DOHH2 (cell line): ENCODE results near the gene LYRM2.

ENCODE experiments used
- H3F3A ChIP-seq: fragments of 200-600 bp; sonication (generic), shearing (Covaris generic); 2 replicates; pipeline ENCODE4 v1.6.0; 2016; ENCODE audit warnings: antibody characterized with exemption, mild to moderate bottlenecking; ENCODE audit not compliant: control insufficient read depth, insufficient read depth
- H3K27ac ChIP-seq: fragments of 200-600 bp; sonication (generic); 2 replicates; pipeline ENCODE4 v1.5.1; 2014; ENCODE audit warnings: low read depth, mild to moderate bottlenecking, low read length, moderate library complexity
- H3K27me3 ChIP-seq: fragments of 200-600 bp; sonication (generic); 2 replicates; pipeline ENCODE4 v1.6.1; 2014; ENCODE audit warnings: mild to moderate bottlenecking, low read length, mixed read lengths; ENCODE audit not compliant: control insufficient read depth
- H3K36me3 ChIP-seq: fragments of 200-600 bp; sonication (generic); 2 replicates; pipeline ENCODE4 v1.6.1; 2014; ENCODE audit warnings: mild to moderate bottlenecking, low read length, moderate library complexity, mixed read lengths; ENCODE audit not compliant: control insufficient read depth
- H3K4me1 ChIP-seq: fragments of 200-600 bp; sonication (generic); 2 replicates; pipeline ENCODE4 v1.6.1; 2014; ENCODE audit warnings: mild to moderate bottlenecking, low read length, mixed read lengths; ENCODE audit not compliant: control insufficient read depth
- H3K4me2 ChIP-seq: fragments of 200-600 bp; sonication (generic); 2 replicates; pipeline ENCODE4 v1.6.0; 2014; ENCODE audit warnings: mild to moderate bottlenecking, low read length, moderate library complexity
- H3K4me3 ChIP-seq: fragments of 200-600 bp; sonication (generic); 2 replicates; pipeline ENCODE4 v1.5.1; 2014; ENCODE audit warnings: mild to moderate bottlenecking, low read length, mixed read lengths
- H3K79me2 ChIP-seq: fragments of 200-600 bp; sonication (generic); 2 replicates; pipeline ENCODE4 v1.6.1; 2014; ENCODE audit warnings: mild to moderate bottlenecking, low read length, mixed read lengths; ENCODE audit not compliant: control insufficient read depth
- H3K9me2 ChIP-seq: fragments of 200-600 bp; sonication (generic); replicated peaks from 2 replicates; pipeline ENCODE4 v1.6.1; 2014; ENCODE audit warnings: mild to moderate bottlenecking, low read length, mixed read lengths; ENCODE audit not compliant: control insufficient read depth
- H3K9me3 ChIP-seq: fragments of 200-600 bp; sonication (generic); 2 replicates; pipeline ENCODE4 v1.6.1; 2014; ENCODE audit warnings: antibody characterized with exemption, low read length, mixed read lengths; ENCODE audit not compliant: control insufficient read depth, insufficient read depth
- H4K20me1 ChIP-seq: fragments of 200-600 bp; sonication (generic); 2 replicates; pipeline ENCODE4 v1.6.0; 2014; ENCODE audit warnings: low read depth, mild to moderate bottlenecking, antibody characterized with exemption, low read length, moderate library complexity; ENCODE audit not compliant: control insufficient read depth, insufficient read depth
- CTCF ChIP-seq: fragments of 200-600 bp; sonication (generic); IDR thresholded peaks from one replicate; pipeline ENCODE4 v1.5.1; 2014; ENCODE audit warnings: antibody characterized with exemption, mild to moderate bottlenecking, low read depth, low read length; ENCODE audit not compliant: poor library complexity, severe bottlenecking
- EZH2phosphoT487 ChIP-seq: fragments of 200-600 bp; sonication (generic); IDR thresholded peaks from 2 replicates; pipeline ENCODE4 v1.6.1; 2017; ENCODE audit warnings: borderline replicate concordance, mild to moderate bottlenecking, antibody characterized with exemption, low read length, moderate library complexity, mixed read lengths

Gene LYRM2

GRCh38 chr6:89583559-89583958 lies 55.0 kb downstream of the LYRM2 start:
- no peaks in the 10 kb centered on the region for H3K36me3 ChIP-seq
- H3K79me2 ChIP-seq = no peaks in the 10 kb centered on the region
- H3K4me3 ChIP-seq = no peak overlapping the region
- H3K4me1 ChIP-seq = no peaks in the 10 kb centered on the region
- no peak for TF ChIP-seq EZH2phosphoT487
- no peak for TF ChIP-seq CTCF
- no peaks in the 10 kb centered on the region for H3F3A ChIP-seq
- H3K4me2 ChIP-seq = no peak overlapping the region
- no peaks in the 10 kb centered on the region for H3K9me3 ChIP-seq
- H4K20me1 ChIP-seq = no peaks in the 10 kb centered on the region
- H3K27me3 ChIP-seq = peaks cover 9% of the 10 kb centered on the region; the same call in 1 of the 2 replicates
- no peak overlapping the region for H3K27ac ChIP-seq
- no peaks in the 10 kb centered on the region for H3K9me2 ChIP-seq

- H3K9me2 ChIP-seq = no peaks in the 10 kb centered on the region
- no peaks in the 10 kb centered on the region for H3K36me3 ChIP-seq
- no peak overlapping the region for H3K27ac ChIP-seq
- H3F3A ChIP-seq = no peaks in the 10 kb centered on the region
- H4K20me1 ChIP-seq = no peaks in the 10 kb centered on the region
- no peaks in the 10 kb centered on the region for H3K4me1 ChIP-seq
- H3K4me2 ChIP-seq = no peak overlapping the region
- H3K9me3 ChIP-seq = no peaks in the 10 kb centered on the region
- H3K4me3 ChIP-seq = no peak overlapping the region
- no peaks in the 10 kb centered on the region for H3K79me2 ChIP-seq
- no peak for TF ChIP-seq CTCF
- no peak for TF ChIP-seq EZH2phosphoT487
- H3K27me3 ChIP-seq = peaks cover 10% of the 10 kb centered on the region; the same call in 1 of the 2 replicates
These were observed 55.8 kb downstream of the LYRM2 start for GRCh38 chr6:89582669-89583325.

- no peaks in the 10 kb centered on the region for H3F3A ChIP-seq
- H3K27ac ChIP-seq = no peak overlapping the region
- TF ChIP-seq CTCF = no peak
- no peak for TF ChIP-seq EZH2phosphoT487
- no peaks in the 10 kb centered on the region for H3K79me2 ChIP-seq
- H3K4me1 ChIP-seq = no peaks in the 10 kb centered on the region
- no peaks in the 10 kb centered on the region for H4K20me1 ChIP-seq
- H3K4me3 ChIP-seq = no peak overlapping the region
- no peaks in the 10 kb centered on the region for H3K36me3 ChIP-seq
- H3K27me3 ChIP-seq = peaks cover 11% of the 10 kb centered on the region; the same call in 1 of the 2 replicates
- H3K9me3 ChIP-seq = no peaks in the 10 kb centered on the region
- H3K4me2 ChIP-seq = no peak overlapping the region
- H3K9me2 ChIP-seq = no peaks in the 10 kb centered on the region
These were observed 56.9 kb downstream of the LYRM2 start for GRCh38 chr6:89581689-89582088.
